Neural crest cell (in vitro differentiated cells): Measurements from ENCODE around the gene THBS3. TPM values are rescaled to one million over a fixed set of nuclear protein-coding genes. Genes with fewer than 3 reads are reported as not detected.

ENCODE experiments used
- DNase-seq: peaks from one replicate; pipeline ENCODE4 v3.0.0; 2021; ENCODE audit warnings: low read depth, mixed read lengths, low spot score
- H3K27ac Mint-ChIP-seq: one replicate; pipeline ENCODE4 v1.8.0; 2021; ENCODE audit warnings: mild to moderate bottlenecking, mixed read lengths; ENCODE audit not compliant: unreplicated experiment
- H3K27me3 Mint-ChIP-seq: 2 replicates; pipeline ENCODE4 v1.8.0; 2021; ENCODE audit warnings: low read depth, mild to moderate bottlenecking, mixed read lengths
- H3K36me3 Mint-ChIP-seq: 2 replicates; pipeline ENCODE4 v1.8.0; 2021; ENCODE audit warnings: low read depth, mild to moderate bottlenecking, mixed read lengths
- H3K4me1 Mint-ChIP-seq: 2 replicates; pipeline ENCODE4 v1.8.0; 2021; ENCODE audit warnings: mixed read lengths
- H3K4me3 Mint-ChIP-seq: one replicate; pipeline ENCODE4 v1.8.0; 2021; ENCODE audit warnings: mild to moderate bottlenecking, mixed read lengths
- H3K9me3 Mint-ChIP-seq: 2 replicates; pipeline ENCODE4 v1.8.0; 2021; ENCODE audit warnings: mixed read lengths
- total RNA-seq: library from RNA; stranded (reverse); gene quantifications from 2 replicates; pipeline ENCODE4 v1.2.1, GENCODE V29; 2021
- TF ChIP-seq, protein P1 (sequence below): fragments of 200-600 bp; sonication (generic); conservative IDR thresholded peaks from 2 replicates; pipeline ENCODE4 v1.5.0; 2021; ENCODE audit warnings: antibody characterized with exemption, mild to moderate bottlenecking

Gene THBS3
- total RNA-seq, 1 donor from 2014 or later: 21.4 TPM

DNA sequence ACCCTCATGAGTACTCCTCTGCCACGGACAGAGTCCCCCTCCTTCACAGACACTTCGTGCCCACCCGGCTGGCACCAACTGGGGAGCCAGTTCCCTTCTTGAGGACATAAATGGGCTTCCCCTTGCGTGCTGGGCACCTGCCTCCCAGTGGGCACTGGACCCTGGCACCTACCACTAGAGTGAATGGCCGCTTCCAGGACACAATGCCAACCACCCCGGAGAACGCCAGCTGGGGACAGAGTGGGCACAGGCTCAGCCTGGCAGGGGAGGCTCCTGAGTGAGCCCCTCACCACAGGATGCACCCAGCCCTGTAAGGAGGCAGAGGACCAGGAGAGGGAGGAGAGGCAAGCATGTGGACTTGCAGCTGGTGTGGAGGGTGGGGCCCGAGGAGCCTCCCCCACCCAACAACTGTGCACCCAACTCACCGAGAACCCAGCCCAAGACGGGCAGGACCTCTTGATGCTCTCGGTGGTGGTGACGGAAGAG, 46.6 kb upstream of the THBS3 start:
- H3K27ac Mint-ChIP-seq: peak overlapping the region; percentile 85
- H3K4me3 Mint-ChIP-seq: peak overlapping the region; percentile 88
- peaks cover 6% of the 10 kb centered on the region for H3K36me3 Mint-ChIP-seq
- DNase-seq: no peak
- H3K27me3 Mint-ChIP-seq: no peaks in the 10 kb centered on the region
- TF ChIP-seq, protein P1, sequence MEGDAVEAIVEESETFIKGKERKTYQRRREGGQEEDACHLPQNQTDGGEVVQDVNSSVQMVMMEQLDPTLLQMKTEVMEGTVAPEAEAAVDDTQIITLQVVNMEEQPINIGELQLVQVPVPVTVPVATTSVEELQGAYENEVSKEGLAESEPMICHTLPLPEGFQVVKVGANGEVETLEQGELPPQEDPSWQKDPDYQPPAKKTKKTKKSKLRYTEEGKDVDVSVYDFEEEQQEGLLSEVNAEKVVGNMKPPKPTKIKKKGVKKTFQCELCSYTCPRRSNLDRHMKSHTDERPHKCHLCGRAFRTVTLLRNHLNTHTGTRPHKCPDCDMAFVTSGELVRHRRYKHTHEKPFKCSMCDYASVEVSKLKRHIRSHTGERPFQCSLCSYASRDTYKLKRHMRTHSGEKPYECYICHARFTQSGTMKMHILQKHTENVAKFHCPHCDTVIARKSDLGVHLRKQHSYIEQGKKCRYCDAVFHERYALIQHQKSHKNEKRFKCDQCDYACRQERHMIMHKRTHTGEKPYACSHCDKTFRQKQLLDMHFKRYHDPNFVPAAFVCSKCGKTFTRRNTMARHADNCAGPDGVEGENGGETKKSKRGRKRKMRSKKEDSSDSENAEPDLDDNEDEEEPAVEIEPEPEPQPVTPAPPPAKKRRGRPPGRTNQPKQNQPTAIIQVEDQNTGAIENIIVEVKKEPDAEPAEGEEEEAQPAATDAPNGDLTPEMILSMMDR: no peak
- no peaks in the 10 kb centered on the region for H3K9me3 Mint-ChIP-seq
- H3K4me1 Mint-ChIP-seq: peaks cover 50% of the 10 kb centered on the region

DNA sequence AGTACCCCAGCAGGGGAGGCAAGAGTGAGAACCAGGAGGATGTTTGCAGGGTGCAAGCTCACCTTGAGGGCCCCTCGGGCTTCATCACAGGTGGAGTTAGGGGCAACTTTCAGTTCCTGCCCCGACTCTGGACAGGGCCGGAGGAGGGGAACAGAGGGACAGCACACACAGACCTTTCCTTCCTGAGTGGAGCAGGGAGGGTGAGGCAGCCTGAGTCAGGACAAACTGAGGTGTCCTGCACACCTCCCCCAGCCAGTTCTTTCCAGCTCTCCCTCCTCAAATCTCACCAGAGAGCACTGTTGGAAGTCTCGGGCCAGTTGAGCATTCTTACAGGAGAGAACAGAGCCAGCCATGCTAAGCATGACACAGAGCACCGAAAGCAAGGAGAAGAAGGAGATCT, 46.1 kb upstream of the THBS3 start:
- peaks cover 50% of the 10 kb centered on the region for H3K4me1 Mint-ChIP-seq
- no peak for DNase-seq
- H3K4me3 Mint-ChIP-seq: peak overlapping the region; percentile 88
- peaks cover 6% of the 10 kb centered on the region for H3K36me3 Mint-ChIP-seq
- H3K9me3 Mint-ChIP-seq: no peaks in the 10 kb centered on the region
- no peaks in the 10 kb centered on the region for H3K27me3 Mint-ChIP-seq
- TF ChIP-seq, protein P1: no peak
- peak overlapping the region; percentile 93 for H3K27ac Mint-ChIP-seq

DNA sequence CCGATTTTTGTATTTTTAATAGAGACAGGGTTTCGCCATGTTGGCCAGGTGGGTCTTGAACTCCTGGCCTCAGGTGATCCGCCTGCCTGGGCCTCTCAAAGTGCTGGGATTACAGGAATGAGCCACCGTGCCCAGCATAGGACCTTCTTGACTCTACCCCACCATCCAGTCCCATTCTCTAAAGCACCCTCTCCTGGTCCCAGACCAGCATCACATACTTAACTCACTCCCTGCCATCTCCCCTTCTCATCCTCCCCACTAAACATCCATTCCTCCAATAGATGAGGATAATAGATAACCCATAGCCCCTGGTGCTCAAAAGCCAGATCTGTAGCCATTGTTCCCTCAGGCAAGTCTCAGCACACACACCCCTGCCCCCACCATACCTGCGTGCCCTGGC, 45.5 kb upstream of the THBS3 start:
- TF ChIP-seq, protein P1: no peak
- Mint-ChIP-seq H3K27ac (peak overlapping the region; percentile 93), H3K9me3 (no peaks in the 10 kb centered on the region), H3K27me3 (no peaks in the 10 kb centered on the region), H3K36me3 (peaks cover 6% of the 10 kb centered on the region), H3K4me1 (peaks cover 50% of the 10 kb centered on the region), H3K4me3 (peak overlapping the region; percentile 88)
- no peak for DNase-seq

DNA sequence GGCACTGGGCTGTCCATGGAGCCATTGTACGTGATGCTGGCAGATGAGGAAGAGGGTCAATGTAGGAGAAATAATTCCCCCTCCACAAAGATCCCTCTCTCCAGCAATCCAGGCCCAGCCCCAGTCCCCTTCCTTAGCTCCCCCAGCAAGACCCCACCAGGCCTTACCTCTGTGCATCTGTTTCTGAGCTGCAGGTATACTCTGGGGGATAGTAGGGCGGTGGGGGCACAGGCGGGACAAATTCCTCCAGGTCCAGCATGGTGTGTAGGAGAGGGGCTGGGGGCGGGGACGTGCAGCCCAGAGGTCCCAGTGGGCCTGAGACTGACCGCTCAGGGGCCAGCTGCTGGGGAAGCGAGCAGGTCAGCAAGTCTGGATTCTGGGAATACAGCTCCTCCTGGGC, 43.9 kb upstream of the THBS3 start:
- H3K36me3 Mint-ChIP-seq: peaks cover under 1% of the 10 kb centered on the region
- peak overlapping the region; percentile 91 for H3K4me3 Mint-ChIP-seq
- H3K4me1 Mint-ChIP-seq: peaks cover 40% of the 10 kb centered on the region
- no peak for DNase-seq
- no peaks in the 10 kb centered on the region for H3K9me3 Mint-ChIP-seq
- H3K27ac Mint-ChIP-seq: no peak overlapping the region
- TF ChIP-seq, protein P1: no peak
- H3K27me3 Mint-ChIP-seq: no peaks in the 10 kb centered on the region

DNA sequence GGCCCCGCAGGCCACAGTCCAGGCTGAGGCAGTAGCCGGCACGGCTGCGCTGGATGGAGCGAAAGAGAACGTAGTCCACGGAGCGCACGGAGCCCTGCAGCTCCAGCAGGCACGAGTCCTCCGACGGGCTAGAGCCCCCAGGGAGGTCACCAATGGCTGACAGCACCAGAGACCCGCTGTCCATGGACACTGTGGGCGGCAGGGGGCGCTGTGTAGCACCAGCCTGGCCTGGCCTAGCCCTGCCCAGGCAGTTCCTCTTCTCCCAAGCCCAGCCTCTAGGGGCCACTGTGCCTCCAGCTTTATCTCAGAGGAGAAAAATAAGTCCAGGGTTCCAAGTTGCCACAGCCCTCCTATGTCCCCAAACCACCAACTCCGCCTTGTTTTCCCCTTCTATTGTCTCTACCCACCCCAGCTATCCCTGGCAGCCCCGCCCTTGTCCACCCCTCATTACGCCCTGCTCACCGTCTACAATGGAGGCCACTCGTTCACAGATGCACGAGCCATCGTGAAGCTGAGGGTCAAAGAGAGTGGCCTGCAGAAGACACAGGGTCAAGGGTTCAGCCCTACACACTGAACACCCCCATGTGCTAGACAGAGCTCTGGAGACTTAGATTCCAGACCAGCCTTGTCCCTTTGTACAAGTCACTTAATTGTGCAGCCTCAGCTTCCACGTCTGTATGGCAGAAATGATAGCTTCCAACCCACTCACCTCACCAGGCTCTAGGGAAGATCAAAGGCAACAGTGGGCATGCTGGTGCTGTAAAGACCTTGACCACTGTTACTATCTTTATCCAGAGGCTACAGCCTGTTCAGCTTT, 43.1 kb upstream of the THBS3 start:
- DNase-seq: peak; percentile 99
- Mint-ChIP-seq H3K4me1 (peaks cover 39% of the 10 kb centered on the region), H3K4me3 (peak overlapping the region; percentile 91), H3K27ac (peak overlapping the region; percentile 84), H3K9me3 (no peaks in the 10 kb centered on the region), H3K27me3 (no peaks in the 10 kb centered on the region), H3K36me3 (peaks cover 6% of the 10 kb centered on the region)
- TF ChIP-seq, protein P1: peak; percentile 100
